ENCODE measurements around the gene FER. TPM values are rescaled to one million over a fixed set of nuclear protein-coding genes. Genes with fewer than 3 reads are reported as not detected.
"Not testable (repeated sequence)": the region's sequence is repeated elsewhere in the genome, so short reads cannot be mapped to it uniquely, and the experiment has no call there.

FER gene
- total RNA-seq, 1 experiment from 2014 or later, result 22.1 TPM

- no peak for ATAC-seq
- Histone ChIP-seq H3K27ac (ENCODE audit: low read length) (no peak overlapping the region), H3K36me3 (ENCODE audit: control insufficient read depth, insufficient read depth, low read length) (no peaks in the 10 kb centered on the region), H3K9me3 (ENCODE audit: control insufficient read depth, insufficient read depth, low read depth, low read length) (no peaks in the 10 kb centered on the region), H3K4me3 (ENCODE audit: low read depth in 2 of 2, low read length in 2 of 2) (no peak overlapping the region), H3K4me1 (ENCODE audit: control insufficient read depth, insufficient read depth, low read length) (no peaks in the 10 kb centered on the region), H3K27me3 (ENCODE audit: control insufficient read depth, insufficient read depth, low read length) (no peaks in the 10 kb centered on the region)
- in situ Hi-C loops (cut with HindIII; ENCODE audit: low pct_unique_long_range_greater_than_20kb, low sequenced_read_pairs) (no loop called here), intact Hi-C loops (cut with micrococcal nuclease; ENCODE audit: unreplicated experiment) (no loop called here)
- ChIA-PET CTCF (no interaction called here), POLR2A (no interaction called here)
- no peak for TF ChIP-seq CTCF (IDR thresholded peaks at IDR 0.05)
- TF ChIP-seq REST (IDR thresholded peaks at IDR 0.05; ENCODE audit: insufficient read depth in 1 of 2, low read depth in 2 of 2, low read length in 1 of 2), result no peak
- no peak for TF ChIP-seq POLR2AphosphoS5 (IDR thresholded peaks at IDR 0.05; ENCODE audit: low read depth, low read length)
- no peak for TF ChIP-seq TCF7L2 (IDR thresholded peaks at IDR 0.05; ENCODE audit: low read depth, low read length)
- TF ChIP-seq SIN3A (IDR thresholded peaks at IDR 0.05; ENCODE audit: borderline replicate concordance, insufficient read depth, low read depth, low read length), result no peak
- no peak for DNase-seq (ENCODE audit: low read depth, low spot score)
- no TSS peak for BruUV-seq (replicated peaks)
Observed at GRCh38 chr5:109168151-109168550, 420.5 kb downstream of the FER start.

- POLR2A ChIA-PET, result no interaction called here
- Histone ChIP-seq H3K27ac (ENCODE audit: low read length) (no peak overlapping the region), H3K27me3 (ENCODE audit: control insufficient read depth, insufficient read depth, low read length) (no peaks in the 10 kb centered on the region), H3K4me3 (ENCODE audit: low read depth in 2 of 2, low read length in 2 of 2) (no peak overlapping the region), H3K9me3 (ENCODE audit: control insufficient read depth, insufficient read depth, low read depth, low read length) (no peaks in the 10 kb centered on the region), H3K36me3 (ENCODE audit: control insufficient read depth, insufficient read depth, low read length) (no peaks in the 10 kb centered on the region), H3K4me1 (ENCODE audit: control insufficient read depth, insufficient read depth, low read length) (no peaks in the 10 kb centered on the region)
- intact Hi-C loops (cut with micrococcal nuclease; ENCODE audit: unreplicated experiment) (no loop called here), in situ Hi-C loops (cut with HindIII; ENCODE audit: low pct_unique_long_range_greater_than_20kb, low sequenced_read_pairs) (no loop called here)
- no peak for ATAC-seq
- CTCF ChIA-PET, result no interaction called here
- BruUV-seq (replicated peaks), result no TSS peak
- DNase-seq (ENCODE audit: low read depth, low spot score), result no peak
- TF ChIP-seq REST (IDR thresholded peaks at IDR 0.05; ENCODE audit: insufficient read depth in 1 of 2, low read depth in 2 of 2, low read length in 1 of 2) (no peak), TCF7L2 (IDR thresholded peaks at IDR 0.05; ENCODE audit: low read depth, low read length) (no peak), POLR2AphosphoS5 (IDR thresholded peaks at IDR 0.05; ENCODE audit: low read depth, low read length) (no peak)
Observed at GRCh38 chr5:109170629-109171350, 423.1 kb downstream of the FER start.

- H3K27ac ChIP-seq (ENCODE audit: low read length); H3K36me3 ChIP-seq (ENCODE audit: control insufficient read depth, insufficient read depth, low read length); intact Hi-C loops (cut with micrococcal nuclease; ENCODE audit: unreplicated experiment); H3K9me3 ChIP-seq (ENCODE audit: control insufficient read depth, insufficient read depth, low read depth, low read length); H3K4me3 ChIP-seq (ENCODE audit: low read depth in 2 of 2, low read length in 2 of 2); ATAC-seq; in situ Hi-C loops (cut with HindIII; ENCODE audit: low pct_unique_long_range_greater_than_20kb, low sequenced_read_pairs); H3K27me3 ChIP-seq (ENCODE audit: control insufficient read depth, insufficient read depth, low read length); CTCF ChIA-PET; BruUV-seq (replicated peaks); DNase-seq (ENCODE audit: low read depth, low spot score); POLR2A ChIA-PET; H3K4me1 ChIP-seq (ENCODE audit: control insufficient read depth, insufficient read depth, low read length): not testable (repeated sequence)
Observed at GRCh38 chr5:109171437-109172073, 423.9 kb downstream of the FER start.

Data from Panc1 (cell line).